ENCODE results near the gene TET3. TPM values are rescaled to one million over a fixed set of nuclear protein-coding genes. Genes with fewer than 3 reads are reported as not detected.

TET3 gene
- total and polyA plus RNA-seq, 2 of the 4 experiments (the other 2 are of a cell fraction): 1.6 to 1.8 TPM

DNA sequence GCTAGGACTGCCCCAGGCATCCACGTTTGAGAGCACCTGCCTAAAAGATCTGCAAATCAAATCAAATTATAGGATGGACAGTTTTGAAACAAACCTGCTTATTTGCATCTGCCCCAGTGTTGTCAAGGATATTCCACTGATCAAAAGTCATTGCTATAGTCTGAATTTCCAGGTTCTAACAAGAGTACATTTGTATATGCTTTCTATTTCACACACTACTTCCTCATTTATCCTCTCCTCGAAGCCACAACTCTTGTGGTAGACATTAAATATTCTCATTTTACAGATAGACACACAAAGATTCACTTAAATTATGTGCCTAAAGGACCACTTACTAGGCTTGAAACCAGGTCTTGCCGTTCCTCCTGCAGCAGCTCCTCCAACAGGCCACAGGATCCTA, 11.9 kb upstream of the TET3 start:
- Histone ChIP-seq H3K56ac (ENCODE audit: extremely low read depth, insufficient read depth, low read length) (no peak overlapping the region), H2AK9ac (replicated peaks; ENCODE audit: low read depth, low read length, poor library complexity) (no peak overlapping the region), H3K27ac (ENCODE audit: insufficient read depth, low read length) (no peak overlapping the region), H2AFZ (replicated peaks; ENCODE audit: low read length, poor library complexity) (no peak overlapping the region), H3K27me3 (ENCODE audit: control insufficient read depth, insufficient read depth, low read length) (no peaks in the 10 kb centered on the region; the same call in none of the 2 replicates), H3K4me2 (ENCODE audit: low read depth, low read length) (no peak overlapping the region), H2BK120ac (ENCODE audit: low read depth, low read length) (no peak overlapping the region), H3K14ac (replicated peaks; ENCODE audit: low read depth, low read length) (no peak overlapping the region), H3K18ac (ENCODE audit: low read depth, low read length) (no peak overlapping the region), H3K9ac (ENCODE audit: low read depth, low read length) (no peak overlapping the region), H3K23ac (ENCODE audit: low read depth, low read length) (no peak overlapping the region), H3K4me1 (ENCODE audit: control insufficient read depth, insufficient read depth, low read length) (peaks cover 4% of the 10 kb centered on the region; the same call in 1 of the 2 replicates), H3K9me3 (ENCODE audit: control insufficient read depth, insufficient read depth, low read length) (no peaks in the 10 kb centered on the region), H4K8ac (ENCODE audit: low read depth in 2 of 2, low read length in 2 of 2) (no peak overlapping the region), H2BK15ac (ENCODE audit: low read depth, low read length) (no peak overlapping the region), H3K4ac (ENCODE audit: low read depth, low read length) (no peak overlapping the region), H4K91ac (ENCODE audit: insufficient read depth, low read depth, low read length) (no peak overlapping the region), H3K36me3 (ENCODE audit: control insufficient read depth, insufficient read depth, low read length) (no peaks in the 10 kb centered on the region), H3K79me1 (ENCODE audit: low read depth in 1 of 2, low read length in 2 of 2) (no peaks in the 10 kb centered on the region), H2BK5ac (ENCODE audit: low read depth, low read length, poor library complexity, severe bottlenecking) (no peak overlapping the region), H3K4me3 (ENCODE audit: insufficient read depth, low read depth, low read length) (no peak overlapping the region), H4K20me1 (ENCODE audit: insufficient read depth, low read length) (no peaks in the 10 kb centered on the region), H2AK5ac (ENCODE audit: low read depth, low read length) (no peak overlapping the region), H4K5ac (ENCODE audit: low read depth, low read length) (no peak overlapping the region), H2BK20ac (ENCODE audit: low read depth, low read length) (no peak overlapping the region), H3K9me1 (ENCODE audit: insufficient read depth, low read length) (peaks cover 4% of the 10 kb centered on the region; the same call in 1 of the 2 replicates)
- in situ Hi-C loops (cut with MboI; ENCODE audit: low sequenced_read_pairs): no loop called here
- no peak for ATAC-seq (ENCODE audit: low read depth)
- dilution Hi-C loops (cut with HindIII; ENCODE audit: low sequenced_read_pairs, unreplicated experiment): no loop called here
- POLR2A ChIA-PET (ENCODE audit: unreplicated experiment): no interaction called here
- CTCF ChIA-PET: no interaction called here
- TF ChIP-seq, protein P1, sequence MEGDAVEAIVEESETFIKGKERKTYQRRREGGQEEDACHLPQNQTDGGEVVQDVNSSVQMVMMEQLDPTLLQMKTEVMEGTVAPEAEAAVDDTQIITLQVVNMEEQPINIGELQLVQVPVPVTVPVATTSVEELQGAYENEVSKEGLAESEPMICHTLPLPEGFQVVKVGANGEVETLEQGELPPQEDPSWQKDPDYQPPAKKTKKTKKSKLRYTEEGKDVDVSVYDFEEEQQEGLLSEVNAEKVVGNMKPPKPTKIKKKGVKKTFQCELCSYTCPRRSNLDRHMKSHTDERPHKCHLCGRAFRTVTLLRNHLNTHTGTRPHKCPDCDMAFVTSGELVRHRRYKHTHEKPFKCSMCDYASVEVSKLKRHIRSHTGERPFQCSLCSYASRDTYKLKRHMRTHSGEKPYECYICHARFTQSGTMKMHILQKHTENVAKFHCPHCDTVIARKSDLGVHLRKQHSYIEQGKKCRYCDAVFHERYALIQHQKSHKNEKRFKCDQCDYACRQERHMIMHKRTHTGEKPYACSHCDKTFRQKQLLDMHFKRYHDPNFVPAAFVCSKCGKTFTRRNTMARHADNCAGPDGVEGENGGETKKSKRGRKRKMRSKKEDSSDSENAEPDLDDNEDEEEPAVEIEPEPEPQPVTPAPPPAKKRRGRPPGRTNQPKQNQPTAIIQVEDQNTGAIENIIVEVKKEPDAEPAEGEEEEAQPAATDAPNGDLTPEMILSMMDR (conservative IDR thresholded peaks at IDR 0.05; ENCODE audit: low read depth, low read length): no peak
- TF ChIP-seq FOS (IDR thresholded peaks at IDR 0.05; ENCODE audit: low read depth, low read length): no peak
- no peak for TF ChIP-seq NFE2L2 (IDR thresholded peaks at IDR 0.05; ENCODE audit: low read depth, low read length)
- no peak for TF ChIP-seq BHLHE40 (IDR thresholded peaks at IDR 0.05; ENCODE audit: low read depth, low read length)
- no peak for TF ChIP-seq POLR2A (IDR thresholded peaks at IDR 0.05; ENCODE audit: low read depth, low read length)
- intact Hi-C loops (cut with micrococcal nuclease): no loop called here
- 100% methylated on average over 1 of the region's 3 CpGs; no CpG with 5 or more reads in 1 of the 2 experiments for WGBS, 2 experiments (ENCODE audit: extremely low coverage in 2 of 2, insufficient read length in 1 of 2)
- no TSS peak for BruUV-seq (replicated peaks)
- no peak for DNase-seq
